HG03135 (cell line): ENCODE results near the gene MEGF11.
"Not testable (repeated sequence)": the region's sequence is repeated elsewhere in the genome, so short reads cannot be mapped to it uniquely, and the experiment has no call there.

ENCODE experiments used
- ATAC-seq: cut with Tn5 transposase; IDR thresholded peaks from one replicate; pipeline ENCODE4 v1.9.1; 2021; ENCODE audit warnings: mild to moderate bottlenecking, moderate library complexity; ENCODE audit not compliant: unreplicated experiment

Gene MEGF11

GRCh38 chr15:65982627-65983322 is 270.8 kb downstream of the MEGF11 start:
- no peak for ATAC-seq

- ATAC-seq = no peak
Observed at GRCh38 chr15:65981837-65982626, 271.5 kb downstream of the MEGF11 start.

DNA sequence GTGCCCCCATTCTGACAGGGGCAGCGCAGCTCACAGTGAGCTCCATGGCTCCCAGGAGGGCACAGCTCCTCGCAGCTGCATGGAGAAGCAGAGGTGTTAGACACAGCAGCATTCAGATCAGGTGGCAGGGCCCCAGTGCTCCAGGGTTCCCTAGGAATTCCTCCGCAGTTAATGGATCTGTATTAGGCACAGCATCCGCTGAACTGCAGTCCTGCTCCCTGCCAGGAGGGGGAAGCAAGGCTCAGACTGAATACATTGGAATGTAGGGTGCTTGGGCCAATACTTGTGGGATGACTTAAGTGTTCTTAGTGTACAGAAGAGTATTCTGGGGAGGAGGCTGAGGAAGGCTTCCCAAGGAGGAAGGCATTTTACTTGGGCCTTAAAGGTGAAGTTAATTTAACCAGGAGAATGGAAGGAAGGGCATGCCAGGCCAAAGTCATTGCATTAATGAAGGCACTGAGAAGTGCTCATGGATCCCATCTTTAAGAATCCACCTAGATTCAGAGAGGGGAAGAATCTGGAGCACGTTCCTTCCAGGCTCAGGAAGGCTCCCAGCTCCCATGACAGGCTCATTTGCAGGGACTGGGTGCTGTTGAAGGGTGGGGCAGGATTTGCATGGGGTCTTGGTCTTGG is 272.6 kb downstream of the MEGF11 start:
- no peak for ATAC-seq

DNA sequence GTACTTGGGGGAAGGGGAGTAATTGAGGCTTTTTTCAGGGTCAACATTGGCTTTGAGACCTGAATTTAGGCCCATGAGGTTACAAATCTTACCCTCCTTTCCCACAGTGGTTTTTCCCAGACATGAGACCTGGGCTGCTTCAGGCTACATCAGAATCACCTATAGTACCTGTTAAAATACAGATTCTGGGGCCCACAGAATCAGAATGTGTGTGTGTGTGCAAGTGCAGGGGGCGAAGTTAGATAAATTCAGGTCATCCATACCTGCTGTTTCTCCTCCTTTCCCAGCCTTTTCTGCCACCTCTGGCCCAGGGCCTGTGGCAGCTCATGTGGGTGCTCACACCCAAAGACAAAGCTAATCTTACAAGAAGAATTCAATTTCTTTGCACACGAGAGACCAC is 273.7 kb downstream of the MEGF11 start:
- no peak for ATAC-seq

DNA sequence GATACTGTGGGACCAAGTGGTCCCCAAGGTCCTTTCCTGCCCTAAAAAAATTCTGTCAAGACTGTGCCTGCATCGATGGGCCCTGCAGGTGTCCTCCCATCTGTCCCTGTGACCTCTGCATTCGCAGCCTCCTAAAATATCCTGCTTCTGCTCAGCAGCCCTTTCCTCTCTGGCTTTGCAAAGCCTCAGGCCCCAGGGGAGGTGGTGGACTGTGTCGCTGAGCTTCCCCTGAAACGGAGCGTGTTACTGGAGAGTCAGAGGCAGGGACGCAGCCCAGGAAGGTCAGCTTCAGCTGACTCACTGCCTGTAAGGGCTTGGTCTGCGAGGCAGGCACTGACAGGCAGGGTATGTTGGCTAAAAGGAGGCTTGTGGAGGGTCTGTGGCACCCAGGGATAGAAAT is 274.2 kb downstream of the MEGF11 start:
- no peak for ATAC-seq

- no peak for ATAC-seq
Observed at GRCh38 chr15:65978110-65978509, 275.4 kb downstream of the MEGF11 start.

- ATAC-seq = not testable (repeated sequence)
Observed at GRCh38 chr15:65976196-65976595, 277.4 kb downstream of the MEGF11 start.

DNA sequence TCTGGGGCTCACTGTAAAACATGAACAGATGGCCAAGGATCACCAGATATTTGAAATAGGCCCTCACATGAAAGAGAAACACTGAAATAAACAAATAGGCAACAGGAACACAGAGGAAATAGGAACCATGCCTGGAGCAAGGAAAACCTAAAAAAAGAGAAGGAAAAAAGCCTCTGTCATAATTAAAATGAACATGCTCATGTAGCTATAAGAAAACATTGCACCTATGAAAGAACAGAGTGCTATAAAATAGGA is 281.9 kb downstream of the MEGF11 start:
- no peak for ATAC-seq

- no peak for ATAC-seq
Observed at GRCh38 chr15:65970937-65971740, 282.4 kb downstream of the MEGF11 start.

DNA sequence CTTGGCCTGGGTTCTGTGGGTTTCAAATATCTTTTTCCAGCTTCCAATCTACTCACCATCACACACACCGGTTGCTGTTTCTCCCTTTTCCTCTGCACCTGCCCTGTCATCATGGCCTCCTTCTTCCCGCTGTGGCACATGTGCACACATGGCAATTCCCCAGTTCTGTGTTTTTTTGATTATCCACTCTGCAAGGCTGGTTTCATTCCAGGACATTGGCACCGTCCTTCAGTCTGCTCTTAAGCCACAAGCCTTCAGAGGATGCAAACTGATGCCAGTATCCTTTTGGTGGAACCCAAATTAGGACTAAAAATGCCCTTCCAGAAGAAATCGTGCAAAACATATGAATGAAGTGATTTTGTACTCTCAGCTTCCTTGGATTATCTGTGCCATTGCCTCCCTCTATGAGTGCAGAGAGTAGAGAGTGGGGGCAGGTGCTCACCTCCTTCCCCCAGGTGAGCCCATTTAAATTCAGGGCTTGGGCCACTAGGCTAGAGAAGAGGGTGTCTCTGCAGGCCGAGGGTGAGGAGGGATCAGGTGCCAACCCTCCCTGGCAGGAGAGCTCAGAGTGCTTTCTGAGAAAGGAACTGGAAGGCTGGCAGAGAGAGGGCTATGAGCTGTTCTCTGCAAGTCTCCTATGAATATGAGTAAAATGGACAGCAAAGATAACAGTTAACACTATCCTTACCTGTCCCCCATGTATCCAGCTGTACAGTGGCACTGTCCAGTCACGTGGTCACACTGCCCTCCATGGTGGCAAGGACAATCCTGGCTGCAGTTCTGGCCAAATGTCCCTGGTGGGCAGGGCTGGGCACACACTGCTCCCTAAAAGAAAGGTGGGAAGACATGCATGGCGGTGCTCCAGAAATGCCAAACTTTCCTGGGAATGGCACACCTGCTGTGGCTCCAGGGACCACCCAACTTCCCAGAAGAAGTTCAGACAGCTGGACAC is 283.4 kb downstream of the MEGF11 start:
- ATAC-seq = no peak

DNA sequence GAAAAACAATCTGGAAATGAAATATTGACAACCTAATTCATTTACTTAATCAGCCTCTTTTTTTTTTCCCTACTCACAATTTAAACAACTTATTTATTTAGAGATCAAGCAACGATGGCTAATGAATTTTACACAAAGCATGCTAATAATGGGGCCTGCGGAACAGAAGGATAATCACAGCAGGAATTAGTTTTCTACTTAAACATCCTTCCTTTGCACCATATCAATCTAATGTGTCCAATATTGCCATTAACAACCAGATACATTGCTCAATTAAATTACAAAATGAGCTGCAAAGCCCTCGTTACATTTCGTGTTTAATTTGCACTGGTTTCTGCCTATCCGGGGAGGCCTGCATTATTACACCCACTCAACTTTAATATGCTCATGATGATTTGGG is 285.0 kb downstream of the MEGF11 start:
- no peak for ATAC-seq

DNA sequence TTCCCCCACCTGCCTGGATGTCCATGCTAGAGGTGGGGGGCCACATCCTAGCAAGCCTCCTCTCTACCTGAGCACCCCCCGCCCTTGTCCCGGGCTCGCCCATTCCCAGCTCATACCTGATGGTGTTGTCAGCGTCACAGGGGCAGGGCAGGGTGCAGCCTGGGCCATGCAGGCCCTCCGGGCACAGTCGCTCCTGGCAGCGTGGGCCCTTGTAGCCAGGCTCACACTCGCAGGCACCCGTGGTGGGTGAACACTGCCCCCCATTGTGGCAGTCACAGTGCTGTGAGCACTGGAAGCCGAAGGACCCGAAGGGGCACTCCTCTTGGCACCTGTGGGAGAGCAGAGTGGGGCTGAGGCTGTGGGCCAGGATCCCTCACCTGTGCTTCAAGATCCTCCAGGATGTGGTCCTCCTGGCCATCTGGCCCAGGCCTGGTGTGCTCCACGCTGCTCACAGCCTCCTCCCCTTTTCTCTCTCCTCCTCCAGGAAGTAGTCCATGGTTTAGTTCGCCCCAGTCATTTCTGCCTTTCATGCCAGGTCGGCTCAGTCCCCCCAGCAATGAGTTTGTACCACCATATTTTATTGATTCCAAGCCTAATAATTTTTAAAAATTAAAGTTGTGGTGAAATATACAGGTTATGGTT is 288.6 kb downstream of the MEGF11 start:
- no peak for ATAC-seq

DNA sequence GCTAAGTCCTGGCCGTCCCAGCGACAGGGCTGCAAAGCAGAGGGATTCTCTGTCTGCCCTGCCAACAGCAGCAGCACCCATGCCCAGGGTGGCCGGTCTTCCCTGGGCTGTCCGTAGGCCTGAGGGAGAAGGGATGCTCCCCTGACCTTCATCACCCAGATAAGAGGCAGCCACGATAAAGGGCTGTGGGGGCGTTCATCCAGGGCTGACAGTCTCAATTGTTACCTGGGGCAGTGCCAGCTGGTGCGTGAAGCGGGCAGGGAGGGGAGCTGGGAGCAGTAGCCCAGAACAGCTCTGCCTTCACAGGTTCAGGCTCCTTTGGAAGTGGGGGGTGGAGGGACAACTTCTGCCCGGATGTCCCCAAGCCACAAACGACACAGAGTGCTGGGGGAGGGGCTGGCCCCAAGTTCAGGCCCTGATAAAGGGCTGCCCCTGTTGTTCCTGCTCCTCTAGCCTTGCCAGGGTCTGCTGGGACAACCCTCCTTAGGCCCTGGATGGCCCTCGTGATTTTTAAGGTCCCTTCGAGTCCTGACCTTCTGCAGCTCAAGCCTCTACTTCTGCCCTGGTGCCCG is 289.6 kb downstream of the MEGF11 start:
- ATAC-seq = no peak

DNA sequence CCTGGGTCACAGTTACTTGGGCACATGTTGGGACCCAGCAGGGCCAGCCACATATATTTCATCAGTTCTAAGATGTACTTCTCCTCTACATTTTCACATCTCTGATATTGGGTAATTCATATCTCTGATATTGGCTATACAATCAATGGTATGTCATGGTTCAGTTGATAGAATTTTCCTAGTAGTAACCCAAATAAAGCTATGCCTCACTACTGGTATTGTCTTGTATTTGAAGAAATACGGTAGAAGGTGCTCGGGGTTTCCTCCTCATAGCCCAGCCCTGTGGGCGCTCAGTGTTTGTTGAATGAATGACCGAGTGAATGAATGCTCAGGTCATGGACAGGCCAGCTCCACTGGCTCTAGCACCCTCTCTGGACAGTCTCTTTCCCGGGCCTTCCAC is 290.2 kb downstream of the MEGF11 start:
- ATAC-seq = no peak

- no peak for ATAC-seq
Observed at GRCh38 chr15:65962187-65962586, 291.4 kb downstream of the MEGF11 start.

- ATAC-seq = no peak
Observed at GRCh38 chr15:65960586-65960985, 293.0 kb downstream of the MEGF11 start.

DNA sequence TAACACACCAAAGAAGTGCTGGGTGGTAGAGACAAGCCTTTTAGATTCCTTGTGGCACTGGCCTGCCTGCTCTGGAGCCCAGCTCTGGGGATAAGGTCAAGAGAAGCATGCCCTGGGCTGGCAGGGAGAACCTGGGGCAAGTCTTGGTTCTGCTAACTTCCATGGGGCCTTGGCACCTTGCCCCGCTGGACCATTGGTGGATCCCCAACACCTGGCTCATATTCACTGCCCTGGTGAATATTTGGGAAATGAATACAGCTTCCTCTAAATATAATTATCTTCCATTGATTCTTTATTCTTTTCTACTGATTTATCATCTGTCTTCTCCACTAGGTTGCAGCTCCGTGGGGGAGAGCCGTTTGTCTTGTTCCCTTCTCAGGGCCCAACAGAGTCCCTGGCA is 294.7 kb downstream of the MEGF11 start:
- no peak for ATAC-seq

DNA sequence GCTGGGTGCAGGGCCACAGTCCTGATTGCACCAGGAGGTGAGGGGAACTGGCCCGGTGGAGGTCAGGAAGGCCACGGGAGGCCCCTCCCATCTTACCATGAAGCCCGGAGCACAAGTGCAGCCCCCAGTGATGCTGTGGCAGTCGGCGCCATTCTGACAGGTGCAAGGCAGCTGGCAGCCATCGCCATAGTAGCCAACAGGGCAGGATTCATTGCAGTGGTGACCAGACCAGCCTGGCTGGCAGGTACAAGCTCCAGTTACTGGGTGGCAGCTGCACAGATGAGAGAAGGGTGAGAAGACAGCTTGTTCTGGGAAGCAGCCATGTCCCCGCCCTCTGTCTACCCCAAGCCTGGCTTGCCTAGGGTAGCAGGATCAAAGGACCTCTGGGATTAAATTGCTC is 296.1 kb downstream of the MEGF11 start:
- no peak for ATAC-seq

DNA sequence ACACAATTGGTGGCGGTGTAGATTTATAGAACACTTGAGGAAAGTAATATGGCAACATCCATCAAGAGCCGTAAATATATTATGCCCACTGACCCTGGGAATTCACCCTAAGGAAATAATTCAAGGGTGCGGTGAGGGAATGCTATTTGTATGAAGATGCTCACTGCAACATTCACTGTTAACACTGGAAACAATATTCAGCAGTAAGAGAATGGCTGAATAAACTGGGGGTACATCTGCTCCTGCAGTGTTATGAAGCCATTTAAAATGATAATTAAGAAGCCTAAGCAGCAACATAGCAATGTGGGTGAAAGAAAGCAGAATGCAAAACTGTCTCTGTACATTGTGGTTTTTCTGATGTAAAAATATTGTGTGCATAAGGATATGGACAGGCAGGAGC is 296.7 kb downstream of the MEGF11 start:
- ATAC-seq = no peak

DNA sequence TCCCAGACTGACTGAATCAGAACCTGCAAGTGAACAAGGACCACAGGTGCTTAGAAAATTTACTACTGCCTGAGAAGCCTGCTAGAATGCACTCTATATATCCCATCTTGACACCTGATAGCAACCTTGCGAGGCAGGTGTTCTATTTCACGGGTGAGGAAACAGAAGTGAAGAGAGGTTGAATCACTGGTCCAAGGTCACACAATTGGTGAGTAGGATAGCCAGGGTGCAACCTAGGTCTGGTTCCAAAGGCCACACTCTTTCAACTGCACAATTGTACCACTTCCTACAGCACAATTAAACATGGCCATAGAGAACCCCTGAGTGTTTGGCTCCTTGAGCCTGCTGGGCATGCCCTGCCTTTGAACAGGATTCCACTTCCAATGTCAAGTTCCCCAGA is 297.2 kb downstream of the MEGF11 start:
- ATAC-seq = no peak
